ENCODE data around the gene FAM114A1.

FAM114A1 gene

DNA sequence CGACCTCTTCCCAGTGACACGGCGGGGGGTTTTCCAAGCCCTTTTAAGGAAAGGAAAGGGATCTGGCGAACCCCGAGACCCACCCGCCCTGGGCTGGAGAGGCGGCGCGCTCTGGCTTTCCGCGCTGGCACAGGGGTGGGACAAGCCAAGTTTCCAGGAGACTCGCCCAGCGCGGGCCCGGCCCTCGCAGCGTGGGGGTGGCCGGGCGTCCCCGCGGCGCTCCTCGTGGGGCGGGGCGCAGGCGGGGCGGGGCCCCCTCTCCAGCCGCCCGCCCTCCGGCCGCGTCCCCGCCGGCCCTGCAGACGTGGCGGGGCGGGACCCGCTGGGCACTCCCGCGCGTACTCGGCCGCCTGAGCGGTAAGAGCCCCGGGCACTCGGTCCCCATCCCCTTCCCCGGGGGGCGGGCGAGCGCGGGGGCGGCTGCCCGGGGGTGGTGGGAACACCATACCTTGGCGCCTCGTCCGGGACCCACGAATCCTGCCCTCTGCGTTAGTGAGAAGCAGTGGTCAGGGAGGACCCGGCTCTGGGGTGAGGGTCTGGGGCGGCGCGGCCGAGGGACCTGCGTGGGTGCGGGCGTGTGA lies at the start of gene FAM114A1:
Gene FAM114A1, plus strand, starts transcription at position 329 of the 581 bp plus-strand sequence. CDS start 10,273 bp downstream, outside the sequence.
- DNase-seq: peak in 48 of 58 donors; percentile 12 to 84 (median 52)

DNA sequence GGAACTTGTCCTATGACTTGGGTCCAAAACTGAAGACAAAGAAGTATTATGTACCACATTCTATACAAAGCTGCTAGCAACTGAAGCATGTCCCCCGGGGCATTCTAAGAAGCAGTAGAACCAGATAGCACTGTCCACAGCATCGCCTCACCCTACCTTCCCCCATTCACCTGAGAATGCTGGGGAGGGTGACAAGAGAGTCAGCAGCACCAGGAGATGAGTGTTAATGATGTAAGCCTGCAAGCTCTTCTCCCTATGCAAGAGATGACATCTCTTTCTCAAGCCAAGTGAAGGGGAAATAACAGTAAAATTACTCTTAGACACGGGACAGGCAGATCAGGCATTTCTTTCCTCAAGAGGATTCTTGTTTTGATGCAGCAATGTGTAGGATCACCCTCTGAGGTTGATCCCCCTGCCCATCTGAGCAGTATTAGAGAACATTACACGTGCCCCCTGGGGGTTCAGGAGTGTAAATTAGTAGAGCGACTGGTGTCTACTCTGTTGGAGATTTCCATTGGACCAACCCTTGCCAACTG lies 49.1 kb upstream of the FAM114A1 start:
- DNase-seq: no peak

- DNase-seq: no peak
Measured at GRCh38 chr4:38819569-38819968, 48.0 kb upstream of the FAM114A1 start.

GRCh38 chr4:38820329-38821061 lies 47.1 kb upstream of the FAM114A1 start:
- no peak for DNase-seq

DNA sequence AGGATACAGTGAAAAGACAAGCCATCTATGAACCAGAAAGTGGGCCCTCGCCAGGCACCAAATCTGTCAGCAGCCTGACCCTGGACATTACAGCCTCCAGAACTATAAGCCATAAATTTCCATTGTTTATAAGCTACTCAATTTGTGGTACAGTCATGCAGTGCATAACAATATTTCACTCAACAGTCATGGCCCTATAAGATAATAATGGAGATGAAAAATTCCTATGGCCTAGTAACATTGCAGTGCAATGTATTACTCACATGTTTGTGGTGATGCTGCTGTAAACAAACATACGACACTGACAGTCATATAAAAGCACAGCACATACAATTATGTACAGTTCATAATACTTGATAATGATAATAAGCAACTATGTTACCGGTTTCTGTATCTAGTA lies 45.9 kb upstream of the FAM114A1 start:
- DNase-seq: no peak

DNA sequence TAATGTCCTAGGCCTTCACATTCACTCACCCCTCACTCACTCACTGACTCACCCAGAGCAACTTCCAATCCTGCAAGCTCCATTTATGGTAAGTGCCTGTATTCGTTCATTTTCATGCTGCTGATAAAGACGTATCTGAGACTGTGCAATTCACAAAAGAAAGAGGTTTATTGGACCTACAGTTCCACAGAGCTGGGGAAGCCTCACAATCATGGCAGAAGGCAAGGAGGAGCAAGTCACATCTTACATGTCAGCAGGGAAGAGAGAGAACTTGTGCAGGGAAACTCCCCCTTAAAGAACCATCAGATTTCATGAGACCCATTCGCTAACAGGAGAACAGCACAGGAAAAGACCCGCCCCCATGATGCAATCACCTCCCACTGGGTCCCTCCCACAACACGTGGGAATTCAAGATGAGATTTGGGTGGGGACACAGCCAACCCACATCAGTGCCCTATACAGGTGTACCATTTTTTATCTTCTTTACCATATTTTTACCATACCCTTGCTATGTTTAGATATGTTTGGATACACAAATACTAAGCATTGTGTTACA lies 44.8 kb upstream of the FAM114A1 start:
- DNase-seq: no peak

DNA sequence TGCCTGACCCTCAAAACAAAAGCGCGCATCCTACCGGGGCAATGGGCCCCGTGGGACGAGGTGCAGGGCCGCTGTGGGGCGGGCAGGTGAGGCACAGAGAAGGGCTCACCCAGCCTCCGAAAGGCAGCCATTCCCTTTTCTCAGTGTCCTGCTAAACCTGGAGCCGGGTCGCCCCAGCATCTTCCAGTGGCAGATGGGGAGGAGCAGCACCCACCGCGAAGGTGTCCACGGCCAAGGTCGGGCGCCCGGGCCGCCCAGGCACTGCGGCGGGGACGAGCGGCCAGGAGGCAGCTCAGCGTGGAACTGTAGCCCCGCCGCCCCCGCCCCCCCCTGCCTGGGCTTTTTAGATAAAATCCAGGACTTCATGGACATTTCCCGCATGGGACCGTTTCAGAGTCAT lies 43.8 kb upstream of the FAM114A1 start:
- DNase-seq: no peak

DNA sequence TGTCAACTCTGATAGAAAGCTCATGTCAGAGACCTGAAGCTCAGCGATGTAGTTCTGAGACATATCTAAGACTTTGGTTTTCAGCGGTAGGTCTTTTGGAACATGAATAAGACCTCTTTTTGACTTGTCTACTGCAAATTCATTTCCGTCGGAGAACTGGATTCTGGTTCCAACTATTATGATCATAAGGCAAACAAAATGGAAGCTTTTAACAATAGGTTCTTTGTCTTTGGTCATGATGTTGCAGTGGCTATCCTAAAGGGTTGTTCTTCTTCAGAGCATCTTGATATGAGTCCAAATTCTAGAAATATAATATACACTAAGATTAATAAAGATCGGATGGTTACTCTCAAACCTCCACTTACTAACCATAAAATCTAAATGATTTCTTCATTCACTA lies 38.4 kb upstream of the FAM114A1 start:
- DNase-seq: no peak

GRCh38 chr4:38831653-38832052 lies 36.0 kb upstream of the FAM114A1 start:
- DNase-seq: no peak

DNA sequence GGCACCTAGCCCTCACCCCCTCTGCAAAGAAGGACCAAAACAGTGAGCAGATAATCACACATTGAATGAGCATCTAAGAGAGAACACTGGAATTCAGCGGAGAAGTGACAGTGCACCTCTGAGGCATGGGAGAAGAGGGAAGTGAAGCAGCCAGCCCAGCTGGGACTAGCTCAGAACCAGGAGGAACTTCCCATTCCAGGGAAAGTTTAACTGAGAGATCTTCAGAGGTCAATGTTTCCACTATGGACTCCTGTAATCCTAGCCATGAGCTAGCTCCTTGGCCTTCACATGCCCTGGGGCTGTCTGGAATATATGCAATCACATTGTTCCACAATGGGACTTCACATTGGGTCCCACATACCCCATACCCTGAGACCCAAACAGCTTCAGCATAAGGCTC lies 35.4 kb upstream of the FAM114A1 start:
- no peak for DNase-seq

DNA sequence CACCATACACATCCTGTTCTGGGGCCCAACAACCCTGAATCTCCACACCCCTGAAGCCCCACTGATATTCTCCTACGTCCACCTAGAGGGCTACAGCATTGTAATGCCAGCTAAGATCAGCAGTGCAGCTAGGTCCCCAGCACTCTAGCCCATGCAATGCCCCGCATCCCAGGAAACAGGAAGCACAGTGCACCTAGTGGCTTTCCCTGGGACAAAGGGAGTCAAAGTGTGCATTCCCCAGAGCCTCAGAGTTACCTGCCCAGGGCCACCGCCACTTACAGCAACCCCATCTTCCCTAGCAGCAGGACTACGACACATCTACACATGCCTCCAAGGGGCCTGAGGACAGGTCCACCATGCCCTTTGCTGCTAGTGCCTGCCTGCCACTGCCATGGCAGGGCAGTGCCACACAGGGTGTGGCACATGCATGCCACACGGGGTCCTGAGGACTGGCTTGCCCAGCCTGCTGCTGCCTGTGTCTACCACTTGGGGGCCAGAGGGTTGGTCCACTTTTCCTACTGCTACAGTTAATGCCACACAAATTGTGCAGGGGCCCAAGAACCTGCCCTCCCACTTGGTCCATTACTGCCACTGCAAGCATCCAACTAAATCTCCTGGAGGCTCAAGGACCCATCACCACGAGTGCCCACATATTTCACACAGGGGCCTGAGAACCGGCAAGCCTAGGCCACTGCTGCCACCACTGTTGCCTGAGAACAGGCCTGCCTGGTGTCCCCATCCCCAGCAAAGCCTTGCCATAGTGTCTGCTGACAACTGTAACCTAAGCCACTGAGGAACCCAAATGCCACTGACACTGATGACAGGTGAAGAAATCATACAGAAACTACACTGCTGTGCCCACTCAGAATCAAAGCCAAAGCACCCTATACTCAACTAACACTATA lies 34.7 kb upstream of the FAM114A1 start:
- no peak for DNase-seq

DNA sequence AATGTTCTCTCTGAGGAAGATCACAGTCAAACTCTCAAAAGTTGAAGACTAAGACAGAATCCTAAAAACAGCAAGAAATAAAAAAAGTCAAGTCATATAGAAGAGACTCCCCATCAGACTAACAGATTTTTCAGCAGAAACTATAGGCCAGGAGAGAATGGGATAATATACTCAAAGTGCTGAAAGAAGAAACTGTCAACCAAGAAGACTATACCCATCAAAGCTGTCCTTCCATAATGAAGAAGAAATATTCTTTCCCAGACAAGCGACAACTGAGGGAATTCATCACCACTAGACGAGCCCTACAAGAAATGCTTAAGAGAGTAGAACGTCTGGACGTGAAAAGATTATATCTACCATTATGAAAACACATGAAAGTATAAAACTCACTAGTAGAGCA lies 33.0 kb upstream of the FAM114A1 start:
- no peak for DNase-seq

DNA sequence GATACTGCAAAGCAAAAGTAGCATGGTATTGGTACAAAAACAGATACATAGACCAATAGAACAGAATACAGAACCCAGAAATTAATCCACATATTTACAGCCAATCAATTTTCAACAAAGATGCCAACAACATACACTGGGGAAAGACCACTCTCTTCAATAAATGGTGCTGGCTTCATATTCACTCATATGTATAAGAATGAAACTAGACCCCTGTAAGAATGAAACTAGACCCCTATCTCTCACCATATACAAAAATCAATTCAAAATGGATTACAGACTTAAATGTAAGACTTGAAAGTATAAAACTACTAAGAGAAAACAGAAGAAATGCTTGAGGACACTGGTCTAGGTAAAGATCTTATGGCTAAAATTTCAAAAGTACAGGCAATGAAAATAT lies 30.3 kb upstream of the FAM114A1 start:
- no peak for DNase-seq

DNA sequence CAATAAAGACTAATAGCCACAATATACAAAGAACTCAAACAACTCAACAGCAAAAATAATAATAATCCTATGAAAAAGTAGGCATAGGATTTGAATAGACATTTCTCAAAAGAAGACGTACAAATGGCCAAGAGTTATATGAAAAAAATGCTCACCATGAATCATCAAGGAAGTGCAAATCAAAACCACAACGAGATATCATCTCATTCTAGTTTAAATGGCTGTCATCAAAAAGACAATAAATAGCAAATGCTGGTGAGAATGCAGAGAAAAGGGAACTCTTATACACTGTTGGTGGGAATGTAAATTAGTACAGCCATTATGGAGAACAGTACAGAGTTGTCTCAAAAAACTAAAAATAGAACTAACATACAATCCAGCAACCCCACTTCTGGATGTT lies 29.8 kb upstream of the FAM114A1 start:
- no peak for DNase-seq

DNA sequence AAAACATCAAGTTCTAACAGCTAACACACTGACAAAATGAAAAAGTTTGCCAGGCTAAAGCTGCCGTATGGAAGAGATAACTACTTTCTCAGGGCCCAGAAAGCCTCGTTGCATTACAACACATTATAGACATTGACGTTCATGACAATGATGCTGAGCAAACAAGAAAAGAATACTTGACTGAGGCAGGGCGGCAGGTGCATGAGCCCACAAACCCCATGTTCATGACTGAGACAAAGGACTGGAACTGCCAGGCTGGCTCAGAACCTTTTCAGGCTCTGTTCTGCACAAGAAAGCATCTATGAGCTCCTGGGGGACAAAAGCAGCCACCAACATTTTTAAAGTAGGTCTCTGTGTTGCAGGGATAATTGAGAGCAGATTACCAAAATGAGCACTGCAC lies 24.6 kb upstream of the FAM114A1 start:
- DNase-seq: no peak

- no peak for DNase-seq
Measured at GRCh38 chr4:38846015-38846414, 21.6 kb upstream of the FAM114A1 start.

- DNase-seq: no peak
Measured at GRCh38 chr4:38855466-38855865, 12.1 kb upstream of the FAM114A1 start.

GRCh38 chr4:38856046-38856445 lies 11.6 kb upstream of the FAM114A1 start:
- no peak for DNase-seq

- DNase-seq: peak in 5 of 58 donors; percentile 7 to 48 (median 30)
Measured at GRCh38 chr4:38856524-38857337, 10.9 kb upstream of the FAM114A1 start, which contains the start of gene TLR6. Gene TLR6 (minus strand): TSS chr4:38856817. CDS start chr4:38829473, 27,344 bp downstream.

DNA sequence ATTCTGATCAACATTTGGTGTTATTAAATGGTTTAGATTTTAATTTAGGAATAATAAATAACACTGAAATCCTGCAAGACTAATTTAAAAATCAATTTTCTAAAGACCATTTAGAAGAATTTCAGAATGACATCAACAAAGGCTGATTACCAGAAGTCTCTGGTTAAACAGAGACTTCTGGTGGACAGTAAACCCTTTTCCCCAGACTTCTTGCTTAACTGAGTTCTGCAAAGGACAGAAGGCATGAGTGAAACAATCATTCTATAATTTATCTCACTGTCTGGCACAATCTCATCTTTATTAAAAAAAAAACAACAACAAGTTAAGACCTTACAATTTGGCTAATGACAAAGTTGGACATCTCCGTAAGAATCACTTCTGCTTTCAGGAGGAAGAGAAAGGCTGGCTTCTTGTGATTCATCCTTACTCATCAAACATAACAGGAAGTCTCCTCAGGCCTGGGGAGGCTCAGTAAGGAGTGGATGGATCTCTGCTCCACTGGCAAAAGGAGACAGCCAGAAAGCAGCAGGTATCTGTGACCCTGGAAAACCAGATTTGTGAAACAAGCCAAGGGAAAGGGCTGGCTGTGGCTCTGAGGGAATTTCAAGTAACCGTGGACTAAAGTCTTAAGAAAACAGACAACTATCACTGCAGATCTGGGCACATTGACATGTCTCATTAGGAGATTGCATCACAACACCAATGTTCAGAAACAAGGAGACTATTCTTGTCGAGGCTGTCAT lies 10.1 kb upstream of the FAM114A1 start:
- peak in 6 of 58 donors; percentile 13 to 61 (median 46) for DNase-seq

Measured in anterior cingulate cortex (tissue), 58 donors.